Fibroblast of villous mesenchyme (primary cell): Measurements from ENCODE around the gene IL25. TPM values are rescaled to one million over a fixed set of nuclear protein-coding genes. Genes with fewer than 3 reads are reported as not detected.
"Not testable (repeated sequence)": the region's sequence is repeated elsewhere in the genome, so short reads cannot be mapped to it uniquely, and the experiment has no call there.

Experiments
- DNase-seq: peaks from one replicate; pipeline ENCODE4 v3.0.0-alpha.2; 2010; ENCODE audit warnings: low read depth
- H3K4me3 ChIP-seq: 2 replicates; pipeline ENCODE4 v1.5.1; 2011; ENCODE audit warnings: low read depth, mild to moderate bottlenecking, low read length
- total RNA-seq: library from RNA; depleted of rRNA; stranded (reverse); fragments of >200 nt; gene quantifications from 2 replicates; pipeline ENCODE4 v1.2.3, GENCODE V29; 2012
- TF ChIP-seq, protein P1 (sequence below): IDR thresholded peaks from 2 replicates; pipeline ENCODE4 v1.5.1; 2012; ENCODE audit warnings: low read depth, mild to moderate bottlenecking, low read length; ENCODE audit not compliant: insufficient read depth

Gene IL25
- total RNA-seq, 1 donor: not detected

GRCh38 chr14:23389396-23389795 lies 16.8 kb downstream of the IL25 start:
- no peak overlapping the region for H3K4me3 ChIP-seq
- TF ChIP-seq, protein P1, sequence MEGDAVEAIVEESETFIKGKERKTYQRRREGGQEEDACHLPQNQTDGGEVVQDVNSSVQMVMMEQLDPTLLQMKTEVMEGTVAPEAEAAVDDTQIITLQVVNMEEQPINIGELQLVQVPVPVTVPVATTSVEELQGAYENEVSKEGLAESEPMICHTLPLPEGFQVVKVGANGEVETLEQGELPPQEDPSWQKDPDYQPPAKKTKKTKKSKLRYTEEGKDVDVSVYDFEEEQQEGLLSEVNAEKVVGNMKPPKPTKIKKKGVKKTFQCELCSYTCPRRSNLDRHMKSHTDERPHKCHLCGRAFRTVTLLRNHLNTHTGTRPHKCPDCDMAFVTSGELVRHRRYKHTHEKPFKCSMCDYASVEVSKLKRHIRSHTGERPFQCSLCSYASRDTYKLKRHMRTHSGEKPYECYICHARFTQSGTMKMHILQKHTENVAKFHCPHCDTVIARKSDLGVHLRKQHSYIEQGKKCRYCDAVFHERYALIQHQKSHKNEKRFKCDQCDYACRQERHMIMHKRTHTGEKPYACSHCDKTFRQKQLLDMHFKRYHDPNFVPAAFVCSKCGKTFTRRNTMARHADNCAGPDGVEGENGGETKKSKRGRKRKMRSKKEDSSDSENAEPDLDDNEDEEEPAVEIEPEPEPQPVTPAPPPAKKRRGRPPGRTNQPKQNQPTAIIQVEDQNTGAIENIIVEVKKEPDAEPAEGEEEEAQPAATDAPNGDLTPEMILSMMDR: no peak
- DNase-seq: no peak

DNA sequence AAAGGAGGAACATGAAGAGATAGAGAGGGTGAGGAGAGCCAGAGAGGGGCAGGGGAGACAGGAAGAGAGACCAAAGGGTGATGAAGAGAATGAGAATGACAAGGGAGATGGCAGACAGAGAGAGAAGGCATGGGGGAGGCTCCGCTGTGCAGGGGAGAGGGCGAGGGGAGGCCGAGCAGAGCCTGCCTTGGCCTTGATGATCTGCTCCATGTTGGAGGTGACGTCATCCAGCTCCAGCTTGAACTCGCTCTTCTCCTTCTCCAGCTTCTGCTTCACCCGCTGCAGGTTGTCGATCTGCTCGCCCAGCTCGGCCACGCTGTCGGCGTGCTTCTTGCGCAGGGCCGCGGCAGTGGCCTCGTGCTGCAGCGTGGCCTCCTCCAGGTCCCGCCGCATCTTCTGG lies 17.3 kb downstream of the IL25 start:
- not testable (repeated sequence) for H3K4me3 ChIP-seq

DNA sequence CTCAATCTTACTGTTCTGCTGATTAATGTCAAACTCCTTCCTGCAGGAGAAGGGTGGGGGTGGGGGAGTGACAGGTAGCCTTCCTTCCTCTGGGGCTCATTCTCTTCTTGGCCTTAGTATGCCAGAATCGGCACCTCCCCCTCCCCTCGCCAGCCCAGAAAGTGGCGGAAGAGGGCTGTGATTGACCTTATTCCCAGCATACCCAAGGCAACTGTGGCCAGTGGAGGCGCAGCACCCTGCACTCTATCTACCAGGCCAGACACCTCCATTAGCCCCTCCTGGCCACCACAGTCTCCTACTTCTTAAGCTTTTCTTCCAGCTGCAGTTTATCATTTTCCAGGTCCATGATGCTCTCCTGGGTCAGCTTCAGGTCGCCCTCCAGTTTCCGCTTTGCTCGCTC lies 20.0 kb downstream of the IL25 start:
- no peak overlapping the region for H3K4me3 ChIP-seq
- TF ChIP-seq, protein P1: no peak
- no peak for DNase-seq

More for the DNA sequence above, 17.3 kb downstream of the IL25 start:
- not testable (repeated sequence) for DNase-seq

DNA sequence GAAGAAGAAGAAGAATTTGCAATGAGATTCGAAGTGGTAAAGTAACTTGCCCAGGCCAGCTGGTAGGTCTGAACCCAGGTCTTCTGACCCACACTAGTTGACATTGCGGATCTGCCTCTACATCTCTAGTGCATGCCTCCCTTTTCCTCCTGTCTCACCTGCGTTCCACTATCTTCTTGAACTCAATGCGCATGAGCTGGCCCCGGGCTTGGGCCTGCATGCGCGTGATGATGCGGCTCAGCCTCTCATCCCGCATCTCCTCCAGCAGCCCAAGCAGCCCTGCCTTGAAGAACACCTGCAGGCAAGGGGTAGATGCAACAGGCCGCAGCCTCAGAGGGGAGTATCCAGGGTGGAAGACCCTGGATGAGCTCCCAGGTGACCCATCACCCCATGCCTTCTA lies 23.5 kb downstream of the IL25 start:
- no peak for DNase-seq
- TF ChIP-seq, protein P1: no peak
- no peak overlapping the region for H3K4me3 ChIP-seq

- no peak for DNase-seq
- H3K4me3 ChIP-seq: no peak overlapping the region
- TF ChIP-seq, protein P1: no peak
Measured at GRCh38 chr14:23396781-23397407, 24.3 kb downstream of the IL25 start.

- TF ChIP-seq, protein P1: no peak
- no peak for DNase-seq
- H3K4me3 ChIP-seq: no peak overlapping the region
Measured at GRCh38 chr14:23398348-23398747, 25.7 kb downstream of the IL25 start.

GRCh38 chr14:23399136-23399535 lies 26.5 kb downstream of the IL25 start:
- no peak overlapping the region for H3K4me3 ChIP-seq
- TF ChIP-seq, protein P1: no peak
- no peak for DNase-seq
